Hematopoietic multipotent progenitor cell treated with erythropoietin and hydrocortisone succinate and interleukin-3 and kit ligand, for 4 days (in vitro differentiated cells): ENCODE results near the gene NKTR.
"Not testable (repeated sequence)": the region's sequence is repeated elsewhere in the genome, so short reads cannot be mapped to it uniquely, and the experiment has no call there.

Experiments
- DNase-seq: peaks from one replicate; pipeline ENCODE4 v3.0.0-alpha.2; 2015

Gene NKTR

DNA sequence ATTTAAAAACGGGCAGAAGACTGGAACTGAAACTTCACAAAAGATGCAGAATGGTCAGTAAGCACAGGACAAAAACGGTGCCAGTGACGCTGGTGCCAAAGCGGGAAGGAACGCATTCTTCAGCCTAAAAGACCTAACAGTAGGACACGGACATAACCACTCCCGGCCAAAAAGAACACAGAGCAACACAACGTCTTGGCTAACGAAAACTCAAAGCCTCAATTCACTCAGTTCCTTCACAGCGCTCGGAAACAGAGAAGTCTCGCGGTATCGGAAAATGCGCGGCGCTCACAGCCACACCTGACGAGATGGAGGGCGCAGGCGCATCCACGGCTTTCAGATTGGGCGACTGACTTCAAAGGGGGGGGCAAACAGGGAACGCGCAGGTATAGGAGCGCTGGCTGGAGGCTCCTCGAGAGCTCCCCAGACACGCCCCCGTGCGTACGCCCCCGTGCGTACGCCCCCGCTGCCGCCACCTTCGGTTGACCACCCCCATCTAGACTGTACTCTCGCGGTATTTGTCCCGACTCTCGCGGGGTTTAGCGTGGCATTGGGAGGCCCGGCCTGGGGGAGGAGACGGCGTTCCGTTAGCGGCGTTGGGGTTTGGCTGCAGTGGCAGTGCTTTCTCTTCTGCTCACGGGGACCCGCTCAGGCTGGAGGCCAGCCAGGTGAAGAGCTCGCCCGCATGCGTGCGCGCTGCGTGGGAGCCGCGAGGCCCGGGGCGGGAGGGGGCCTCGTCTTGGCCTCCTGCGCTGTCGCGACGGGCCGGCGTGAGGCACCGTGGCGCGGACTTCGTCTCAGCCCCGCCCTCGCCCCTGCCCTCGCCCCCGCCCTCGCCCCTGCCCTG, at the start of gene NKTR:
NKTR (plus strand) TSS at position 576 of the 847 bp plus-strand sequence. CDS start 321 bp downstream, outside the sequence.
- DNase-seq, result peak; percentile 99

DNA sequence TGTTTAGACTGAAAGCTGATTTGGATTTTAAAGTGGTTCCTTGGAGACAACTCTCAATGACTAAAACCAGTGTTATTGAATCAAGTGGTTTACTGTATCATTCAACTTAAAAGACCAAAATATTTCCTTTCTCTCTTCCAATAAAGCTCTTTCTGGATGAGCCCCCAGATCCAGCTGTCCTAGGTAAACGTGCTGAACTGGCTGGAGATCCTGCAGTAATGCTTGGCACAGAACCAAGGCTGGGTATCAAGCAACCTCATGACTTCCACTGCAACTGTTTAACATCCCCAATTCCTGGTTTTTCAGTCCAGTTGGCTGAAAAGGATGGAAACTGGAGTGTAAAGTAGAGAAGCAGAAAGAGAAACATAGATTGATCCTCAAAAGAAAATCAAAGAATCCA, 47.7 kb upstream of the NKTR start:
- DNase-seq, result no peak

DNA sequence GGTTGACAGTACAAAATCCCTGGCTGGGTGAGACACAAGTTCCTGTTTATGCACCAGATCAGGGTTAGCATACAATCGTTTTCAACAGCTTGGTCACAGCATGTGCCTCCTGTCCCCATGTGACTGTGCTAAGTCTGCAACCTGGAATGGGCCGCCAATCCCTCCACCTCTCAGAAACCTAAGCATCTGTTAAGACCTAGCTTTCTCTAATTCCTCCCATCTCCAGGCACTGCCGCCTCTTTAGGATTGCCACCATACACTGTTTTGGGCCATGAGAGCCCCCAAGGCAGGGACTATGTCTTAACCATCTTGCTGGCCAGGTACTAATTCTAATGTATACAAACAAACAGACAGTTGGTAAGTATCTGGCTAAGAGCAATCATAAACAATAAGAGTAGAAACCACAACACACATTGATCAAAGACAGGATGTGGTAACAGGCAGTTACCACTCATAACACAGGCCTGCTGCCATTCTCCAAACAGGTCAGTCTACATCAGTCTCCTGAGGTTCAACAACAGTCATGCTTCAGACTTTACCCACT, 44.3 kb upstream of the NKTR start:
- DNase-seq, result no peak

- not testable (repeated sequence) for DNase-seq
Measured at GRCh38 chr3:42556817-42557216, 43.7 kb upstream of the NKTR start.

GRCh38 chr3:42557854-42558253, 42.6 kb upstream of the NKTR start:
- peak; percentile 53 for DNase-seq

DNA sequence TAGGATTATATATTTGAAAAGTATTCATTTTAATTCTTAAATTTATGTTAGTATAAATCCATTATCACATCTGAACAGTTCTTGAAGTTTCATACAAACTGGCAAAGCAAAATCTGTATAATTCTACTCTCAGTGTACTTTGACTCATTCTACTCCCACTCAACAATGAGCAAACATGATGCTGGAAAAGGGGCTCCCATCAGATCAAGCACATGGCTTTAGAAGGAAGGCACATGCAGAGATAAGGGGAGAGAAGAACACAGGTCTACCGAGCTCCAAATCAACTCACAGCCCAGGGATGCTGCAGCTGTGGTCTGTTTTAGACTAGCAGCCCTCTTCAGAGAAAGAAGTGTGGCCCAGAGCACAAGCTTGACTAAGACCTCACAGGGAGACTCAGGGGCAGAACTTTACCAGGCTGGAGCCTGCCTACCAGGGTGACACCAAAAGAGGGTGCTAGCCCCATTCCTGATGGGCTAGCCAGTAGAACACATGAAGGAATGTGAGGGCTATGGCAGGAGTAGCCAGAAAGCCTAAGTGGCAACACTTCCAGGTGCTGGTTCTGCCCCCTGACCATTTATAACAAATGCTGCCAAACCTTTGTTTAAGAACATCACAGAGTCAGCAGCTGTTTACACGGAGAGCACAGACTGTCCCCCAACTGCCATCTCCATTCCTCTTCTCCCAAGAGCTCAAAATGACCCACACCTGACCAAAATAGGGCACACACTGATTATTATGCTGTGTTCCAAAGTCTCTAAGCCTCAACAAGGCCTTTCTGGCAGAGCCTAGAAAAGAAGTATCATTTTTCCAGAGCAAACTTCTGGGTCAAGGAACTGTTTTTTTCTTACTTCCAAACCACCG, 38.2 kb upstream of the NKTR start:
- DNase-seq, result no peak

GRCh38 chr3:42569593-42570142, 30.8 kb upstream of the NKTR start:
- DNase-seq, result no peak

- peak; percentile 63 for DNase-seq
Measured at GRCh38 chr3:42572278-42572677, 28.2 kb upstream of the NKTR start.

DNA sequence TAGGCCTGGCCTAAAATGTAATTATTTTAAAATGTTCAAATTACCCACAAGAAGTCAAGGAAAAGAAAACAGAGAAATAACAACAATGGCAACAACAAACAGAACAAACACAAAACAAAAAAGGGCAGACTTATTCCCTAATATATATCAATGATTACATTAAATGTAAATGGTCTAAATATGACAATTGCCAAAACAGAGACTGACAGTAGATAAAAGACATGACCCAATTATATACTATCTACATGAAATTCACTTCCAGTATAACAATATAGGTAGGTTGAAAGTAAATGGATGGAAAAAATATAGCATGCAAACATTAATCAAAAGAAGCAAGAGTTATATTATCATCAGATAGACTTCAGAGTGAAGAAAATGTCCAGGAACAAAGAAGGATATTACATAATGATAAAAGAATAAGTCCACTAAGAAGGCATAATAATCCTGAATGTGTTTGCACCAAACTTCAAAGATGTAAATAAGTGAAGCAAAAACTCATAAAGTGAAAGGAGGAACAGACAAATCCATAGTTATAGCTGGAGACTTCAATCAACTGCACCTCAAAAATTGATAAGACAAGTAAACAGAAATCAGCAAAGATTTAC, 25.2 kb upstream of the NKTR start:
- no peak for DNase-seq

GRCh38 chr3:42578054-42578453, 22.4 kb upstream of the NKTR start:
- no peak for DNase-seq

DNA sequence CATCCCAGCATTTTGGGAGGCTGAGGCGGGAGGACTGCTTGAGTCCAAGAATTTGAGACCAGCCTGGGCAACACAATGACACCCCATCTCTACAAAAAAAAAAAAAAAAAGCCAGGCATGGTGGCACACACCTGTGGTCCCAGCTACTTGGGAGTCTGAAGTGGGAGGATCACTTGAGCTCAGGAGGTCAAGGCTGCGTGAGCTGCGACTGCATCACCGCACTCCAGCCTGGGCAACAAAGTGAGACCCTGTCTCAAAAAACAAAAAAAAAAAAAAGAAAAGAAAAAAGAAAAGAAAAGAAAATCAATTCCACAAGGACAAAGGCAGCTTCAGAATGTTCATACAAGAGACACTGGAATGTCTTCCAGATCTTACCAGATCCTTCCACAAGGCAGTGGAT, 21.1 kb upstream of the NKTR start:
- DNase-seq, result not testable (repeated sequence)

DNA sequence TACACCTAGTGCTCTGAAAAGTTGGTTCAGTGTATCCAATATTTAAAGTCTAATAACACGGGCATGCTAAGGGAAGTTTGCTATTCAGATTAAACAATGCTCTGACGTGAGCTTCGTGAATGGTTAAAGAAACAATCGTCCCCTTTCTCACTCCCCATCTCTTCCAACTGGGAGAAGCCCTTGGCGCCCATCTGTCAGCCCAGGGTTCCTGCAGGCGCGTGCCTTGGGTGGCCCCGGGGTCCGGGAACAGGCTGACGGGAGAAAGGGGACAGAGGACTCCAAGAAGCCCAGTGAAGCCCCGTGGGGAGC, 19.1 kb upstream of the NKTR start:
- no peak for DNase-seq

DNA sequence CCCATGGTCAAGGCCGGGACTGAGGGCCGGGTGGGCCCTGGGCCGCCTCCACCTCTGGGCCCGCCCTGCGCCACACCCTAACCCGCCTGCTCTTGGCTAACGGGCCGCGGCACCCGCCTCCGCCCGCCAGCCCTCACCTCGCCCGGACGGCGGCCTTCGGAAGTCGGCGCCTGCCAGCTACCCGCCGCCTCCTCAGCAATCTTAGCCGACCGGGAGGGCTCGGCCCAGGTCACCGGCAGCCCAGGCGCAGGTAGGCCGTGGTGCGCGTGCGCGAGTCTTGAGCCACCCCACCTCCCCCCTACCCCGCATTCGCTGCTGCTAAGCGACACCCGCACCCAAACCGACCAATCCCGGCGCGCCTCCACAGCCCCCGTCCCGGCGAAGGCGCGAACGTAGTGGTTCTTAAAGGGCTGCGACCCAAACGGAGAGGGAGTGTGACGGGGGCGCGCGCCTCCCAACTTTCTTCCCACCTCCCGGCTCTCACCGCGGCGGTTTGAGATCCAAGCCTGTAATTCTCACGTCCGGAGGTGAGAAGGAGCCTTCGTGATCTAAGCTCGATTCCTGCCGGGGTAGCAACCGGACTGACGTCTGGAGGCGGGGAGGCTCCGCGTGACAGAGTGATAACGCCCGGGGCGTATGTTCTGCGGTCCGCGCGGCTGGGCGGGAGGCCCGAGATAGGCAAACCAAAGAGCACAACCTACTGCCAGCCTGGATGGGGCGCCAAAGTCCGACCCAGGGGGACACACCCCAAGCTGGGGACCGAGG, 18.6 kb upstream of the NKTR start, which contains the start of gene SEC22C:
SEC22C (minus strand) TSS at position 259 of the 765 bp plus-strand sequence. CDS start 12,921 bp downstream, outside the sequence.
- DNase-seq, result peak; percentile 98

- no peak for DNase-seq
Measured at GRCh38 chr3:42582474-42583070, 17.9 kb upstream of the NKTR start.

DNA sequence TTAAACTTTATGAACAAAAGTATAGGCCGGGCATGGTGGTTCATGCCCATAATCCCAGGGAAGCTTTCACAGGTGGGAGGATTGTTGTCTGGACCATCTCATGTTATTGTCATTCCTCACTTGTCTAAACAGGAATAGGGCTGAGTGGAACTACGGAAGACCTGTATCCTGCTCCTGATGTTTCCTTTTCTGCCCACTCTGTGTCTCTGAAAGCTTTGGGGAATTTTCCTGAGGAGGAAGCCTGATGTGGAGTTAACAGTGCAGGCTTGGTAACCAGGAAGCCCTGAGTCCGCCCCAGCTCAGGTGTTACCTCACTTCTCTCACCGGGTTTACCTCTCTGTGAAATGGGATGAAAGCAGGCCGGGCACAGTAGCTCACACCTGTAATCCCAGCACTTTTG, 11.9 kb upstream of the NKTR start:
- no peak for DNase-seq

DNA sequence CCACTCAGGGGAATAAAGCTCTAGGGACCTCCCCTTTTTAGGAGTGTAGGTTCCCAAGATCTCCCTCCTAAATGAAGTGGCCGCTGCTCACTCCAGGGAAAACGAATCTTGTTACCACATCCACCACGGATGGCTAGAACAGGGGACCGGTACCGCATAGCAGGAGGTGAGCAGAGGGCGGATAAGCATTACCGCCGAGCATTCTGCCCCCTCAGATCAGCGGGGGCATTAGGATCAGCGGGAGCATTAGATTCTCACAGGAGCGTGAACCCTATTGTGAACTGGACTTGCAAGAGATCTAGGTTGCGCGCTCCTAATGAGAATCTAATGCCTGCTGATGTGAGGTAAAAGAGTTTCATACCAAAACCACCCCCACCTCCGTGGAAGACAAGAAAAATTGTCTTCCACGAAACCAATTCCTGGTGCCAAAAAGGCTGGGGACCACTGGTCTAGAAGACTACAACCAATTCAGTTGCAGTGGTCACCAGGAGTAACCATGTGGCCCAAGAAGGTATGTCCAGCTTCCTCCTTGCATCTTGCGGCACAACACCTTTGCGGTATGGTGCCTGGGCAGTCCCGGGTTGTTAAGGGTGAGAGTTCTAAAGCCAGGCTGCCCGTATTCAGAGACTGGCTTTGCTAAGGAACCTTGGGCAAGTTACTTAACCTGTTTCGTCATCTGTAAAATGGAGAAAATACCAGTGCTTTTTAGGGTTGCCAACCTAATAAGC, 10.9 kb upstream of the NKTR start:
- no peak for DNase-seq

DNA sequence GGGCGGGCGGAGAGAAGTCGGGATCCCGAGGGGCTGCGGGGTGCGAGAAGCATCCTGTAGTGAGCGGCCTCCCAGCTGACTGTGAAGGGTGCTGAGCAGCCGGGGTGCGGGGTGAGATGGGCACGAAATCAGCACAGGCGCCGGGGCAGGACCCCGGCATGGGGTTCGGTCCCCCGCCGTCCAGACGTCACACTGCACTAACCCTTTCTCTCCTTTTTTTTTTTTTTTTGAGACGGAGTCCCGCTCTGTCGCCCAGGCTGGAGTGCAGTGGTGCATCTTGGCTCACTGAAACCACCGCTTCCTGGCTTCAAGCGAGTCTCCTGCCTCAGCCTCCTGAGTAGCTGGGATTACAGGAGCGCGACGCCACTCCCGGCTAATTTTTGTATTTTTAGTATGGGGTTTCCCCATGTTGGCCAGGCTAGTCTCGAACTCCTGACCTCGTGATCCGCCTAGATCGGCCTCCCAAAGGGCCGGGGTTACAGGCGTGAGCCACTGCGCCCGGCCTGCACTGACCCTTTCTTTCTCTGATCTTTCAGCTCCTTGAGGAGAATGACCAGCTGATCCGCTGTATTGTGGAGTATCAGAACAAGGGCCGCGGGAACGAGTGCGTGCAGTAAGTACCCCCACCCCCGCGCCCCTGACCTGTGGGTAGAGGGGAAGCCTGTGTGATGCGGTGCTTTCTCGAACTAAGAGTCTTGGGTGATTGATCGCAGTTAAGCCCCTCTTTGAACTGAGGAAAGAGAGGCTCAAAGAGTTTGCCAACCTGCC, 9.3 kb upstream of the NKTR start:
- DNase-seq, result no peak

GRCh38 chr3:42591811-42592210, 8.7 kb upstream of the NKTR start:
- DNase-seq, result no peak

DNA sequence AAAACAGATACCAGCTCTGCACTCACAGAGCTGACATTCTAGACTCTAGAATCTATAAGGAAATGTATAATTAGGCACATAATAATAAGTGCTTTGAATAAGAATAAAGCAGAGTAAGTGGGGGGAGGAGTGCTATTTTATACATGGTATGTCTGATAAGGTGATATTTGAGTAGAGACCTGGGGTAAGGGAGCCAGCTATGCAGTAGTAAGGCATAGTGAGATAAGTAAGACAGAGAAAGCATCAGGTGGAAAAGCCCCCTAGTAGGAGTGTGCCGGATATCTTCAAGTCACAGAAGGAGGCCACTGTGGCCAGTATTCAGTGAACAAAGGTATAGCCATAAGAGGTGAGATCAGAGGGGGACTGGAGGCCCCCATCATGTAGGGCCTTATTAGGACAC, 6.9 kb upstream of the NKTR start:
- no peak for DNase-seq

DNA sequence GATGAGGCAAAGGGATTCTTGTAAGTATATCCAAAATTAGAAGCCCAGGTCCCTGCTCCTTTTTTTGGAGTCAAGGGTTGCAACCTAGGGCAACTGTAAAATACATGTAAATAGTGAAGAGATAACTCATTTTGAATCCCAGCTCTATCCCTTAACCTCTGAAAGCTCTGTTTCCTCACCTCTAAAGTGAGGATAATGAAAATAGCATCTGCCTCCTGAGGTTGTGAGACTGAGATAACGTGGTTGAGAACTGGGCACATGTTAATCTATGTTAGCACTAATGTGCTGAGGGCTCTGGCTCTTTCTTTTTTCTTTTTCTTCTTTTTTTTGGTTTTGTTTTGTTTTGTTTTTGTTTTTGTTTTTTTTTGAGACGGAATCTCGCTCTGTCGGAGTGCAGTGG, 4.8 kb upstream of the NKTR start:
- DNase-seq, result no peak
